ENCODE data around the gene B4GALNT1. TPM values are rescaled to one million over a fixed set of nuclear protein-coding genes. Genes with fewer than 3 reads are reported as not detected.
A peak's percentile ranks its signal among the peaks of the same experiment; 100 is the strongest.

Gene B4GALNT1
- total RNA-seq, 1 experiment from 2014 or later = 0.40 TPM

DNA sequence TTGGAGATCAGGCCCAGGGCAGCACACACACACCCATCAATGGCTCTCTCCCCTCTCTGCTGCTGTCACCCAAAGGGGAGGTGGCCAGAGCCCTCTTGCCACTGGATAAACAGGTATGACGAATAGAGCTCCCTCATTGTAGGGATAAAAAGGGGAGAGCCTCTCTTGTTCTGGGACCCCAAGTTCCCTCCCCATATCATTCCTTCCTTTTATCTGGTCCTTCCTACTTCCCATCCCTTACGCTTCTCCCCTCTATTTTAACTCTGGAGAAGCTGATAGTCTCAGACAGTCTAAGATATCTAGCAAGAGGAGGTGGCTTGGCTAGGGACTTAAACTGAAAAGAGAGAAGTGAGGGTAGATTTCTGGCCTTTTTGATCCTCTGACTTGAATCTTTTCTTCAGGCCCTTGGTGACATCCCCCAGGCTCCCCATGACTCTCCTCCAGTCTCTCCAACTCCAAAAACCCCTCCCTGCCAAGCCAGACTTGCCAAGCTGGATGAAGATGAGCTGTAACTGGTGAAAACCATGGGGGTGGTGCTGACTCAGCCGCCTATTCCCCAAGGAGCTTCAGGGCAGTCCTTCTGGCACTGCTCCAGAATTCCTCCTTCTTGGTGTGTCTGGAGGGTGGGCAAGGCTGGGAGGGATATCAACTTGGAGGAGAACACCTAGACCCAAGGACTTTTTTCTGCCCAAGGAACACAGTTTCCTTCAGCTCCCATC is 16.5 kb downstream of the B4GALNT1 start:
- ChIA-PET CTCF (interaction anchor here (0.6 to 1.4 kb wide), 2 partner anchors 32 to 42 kb away, joined by 3 to 4 read pairs; no protein-coding TSS in a partner anchor), POLR2A (interaction anchor here (0.5 to 2.0 kb wide), 4 partner anchors 10 to 128 kb away, joined by 4 to 5 read pairs (median 4); partner anchors contain the start of genes PIP4K2C and TSPAN31)
- DNase-seq (ENCODE audit: unreplicated experiment) = peak; percentile 55
- peaks cover 40% of the 10 kb centered on the region for H3K27me3 Mint-ChIP-seq (ENCODE audit: insufficient read depth, unreplicated experiment)
- TF ChIP-seq, protein P1, sequence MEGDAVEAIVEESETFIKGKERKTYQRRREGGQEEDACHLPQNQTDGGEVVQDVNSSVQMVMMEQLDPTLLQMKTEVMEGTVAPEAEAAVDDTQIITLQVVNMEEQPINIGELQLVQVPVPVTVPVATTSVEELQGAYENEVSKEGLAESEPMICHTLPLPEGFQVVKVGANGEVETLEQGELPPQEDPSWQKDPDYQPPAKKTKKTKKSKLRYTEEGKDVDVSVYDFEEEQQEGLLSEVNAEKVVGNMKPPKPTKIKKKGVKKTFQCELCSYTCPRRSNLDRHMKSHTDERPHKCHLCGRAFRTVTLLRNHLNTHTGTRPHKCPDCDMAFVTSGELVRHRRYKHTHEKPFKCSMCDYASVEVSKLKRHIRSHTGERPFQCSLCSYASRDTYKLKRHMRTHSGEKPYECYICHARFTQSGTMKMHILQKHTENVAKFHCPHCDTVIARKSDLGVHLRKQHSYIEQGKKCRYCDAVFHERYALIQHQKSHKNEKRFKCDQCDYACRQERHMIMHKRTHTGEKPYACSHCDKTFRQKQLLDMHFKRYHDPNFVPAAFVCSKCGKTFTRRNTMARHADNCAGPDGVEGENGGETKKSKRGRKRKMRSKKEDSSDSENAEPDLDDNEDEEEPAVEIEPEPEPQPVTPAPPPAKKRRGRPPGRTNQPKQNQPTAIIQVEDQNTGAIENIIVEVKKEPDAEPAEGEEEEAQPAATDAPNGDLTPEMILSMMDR (IDR thresholded peaks at IDR 0.05; ENCODE audit: unreplicated experiment) = no peak
- no peak overlapping the region for H3K4me3 Mint-ChIP-seq (ENCODE audit: unreplicated experiment)
- no peak overlapping the region for H3K27ac Mint-ChIP-seq (ENCODE audit: low read depth, unreplicated experiment)
- no TSS peak for BruUV-seq (replicated peaks)
- H3K36me3 Mint-ChIP-seq (ENCODE audit: insufficient read depth, unreplicated experiment) = no peaks in the 10 kb centered on the region
- H3K4me1 Mint-ChIP-seq (ENCODE audit: insufficient read depth, unreplicated experiment) = no peaks in the 10 kb centered on the region
- no peaks in the 10 kb centered on the region for H3K9me3 Mint-ChIP-seq (ENCODE audit: unreplicated experiment)
- intact Hi-C loops (cut with micrococcal nuclease) = no loop called here

DNA sequence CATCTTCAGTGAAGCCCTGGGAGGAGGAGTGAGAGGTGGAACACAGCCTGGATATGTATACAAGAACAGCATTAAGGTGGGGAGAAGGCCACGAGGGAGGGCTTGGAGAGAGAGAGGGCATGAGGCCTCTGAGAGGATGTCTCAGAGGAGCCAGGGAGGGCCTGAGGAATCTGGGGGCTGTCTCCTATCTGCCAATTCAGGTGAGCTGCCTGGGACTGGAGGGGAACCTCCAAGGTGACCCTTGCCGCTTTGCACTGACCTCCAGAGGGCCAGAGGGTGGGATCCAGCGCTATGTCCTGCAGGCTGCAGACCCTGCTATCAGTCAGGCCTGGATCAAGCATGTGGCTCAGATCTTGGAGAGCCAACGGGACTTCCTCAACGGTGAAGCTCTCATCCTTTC is 17.4 kb downstream of the B4GALNT1 start:
- Mint-ChIP-seq H3K27me3 (ENCODE audit: insufficient read depth, unreplicated experiment) (peaks cover 31% of the 10 kb centered on the region), H3K9me3 (ENCODE audit: unreplicated experiment) (no peaks in the 10 kb centered on the region), H3K4me1 (ENCODE audit: insufficient read depth, unreplicated experiment) (no peaks in the 10 kb centered on the region), H3K4me3 (ENCODE audit: unreplicated experiment) (no peak overlapping the region), H3K27ac (ENCODE audit: low read depth, unreplicated experiment) (no peak overlapping the region), H3K36me3 (ENCODE audit: insufficient read depth, unreplicated experiment) (no peaks in the 10 kb centered on the region)
- ChIA-PET POLR2A (interaction anchor here (0.8 to 2.0 kb wide), 2 partner anchors 9 to 129 kb away, joined by 4 to 5 read pairs; partner anchors contain the start of gene TSPAN31), CTCF (interaction anchor here (0.6 to 1.4 kb wide), 3 partner anchors 32 to 167 kb away, joined by 3 to 4 read pairs (median 3); partner anchors contain the start of gene DCTN2)
- intact Hi-C loops (cut with micrococcal nuclease) = no loop called here
- no peak for DNase-seq (ENCODE audit: unreplicated experiment)
- TF ChIP-seq, protein P1 (IDR thresholded peaks at IDR 0.05; ENCODE audit: unreplicated experiment) = no peak
- no TSS peak for BruUV-seq (replicated peaks)

DNA sequence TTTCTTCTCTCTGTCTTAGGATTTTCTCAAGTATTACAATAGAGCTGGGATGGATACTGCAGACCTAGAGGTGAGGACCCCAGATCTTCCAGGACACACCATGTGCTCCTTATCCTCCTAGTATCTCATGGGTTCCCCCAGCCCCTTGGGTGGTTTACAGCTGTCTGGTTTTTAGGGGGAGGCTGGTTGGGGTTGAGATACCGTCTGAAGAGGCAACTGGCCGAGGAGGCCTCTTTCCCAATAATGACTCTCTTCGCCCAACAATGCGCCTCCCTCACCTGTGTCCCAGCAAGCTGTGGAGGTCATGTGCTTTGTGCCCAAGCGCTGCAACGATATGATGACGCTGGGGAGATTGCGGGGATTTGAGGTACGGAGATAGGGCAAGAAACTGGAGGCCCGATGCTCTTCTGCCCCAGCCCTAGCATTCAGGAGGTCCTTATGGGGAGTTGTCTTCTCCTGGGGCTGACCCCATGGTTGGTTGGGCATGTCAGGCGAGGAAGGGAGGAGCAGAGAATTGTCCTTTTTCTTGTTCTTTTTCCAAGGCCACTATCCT is 18.0 kb downstream of the B4GALNT1 start:
- no peak overlapping the region for H3K27ac Mint-ChIP-seq (ENCODE audit: low read depth, unreplicated experiment)
- POLR2A ChIA-PET = interaction anchor here (0.7 kb wide), 1 partner anchor 23 kb away, joined by 3 read pairs; no protein-coding TSS in a partner anchor
- H3K4me1 Mint-ChIP-seq (ENCODE audit: insufficient read depth, unreplicated experiment) = no peaks in the 10 kb centered on the region
- DNase-seq (ENCODE audit: unreplicated experiment) = no peak
- peaks cover 24% of the 10 kb centered on the region for H3K27me3 Mint-ChIP-seq (ENCODE audit: insufficient read depth, unreplicated experiment)
- no TSS peak for BruUV-seq (replicated peaks)
- H3K36me3 Mint-ChIP-seq (ENCODE audit: insufficient read depth, unreplicated experiment) = no peaks in the 10 kb centered on the region
- H3K4me3 Mint-ChIP-seq (ENCODE audit: unreplicated experiment) = no peak overlapping the region
- H3K9me3 Mint-ChIP-seq (ENCODE audit: unreplicated experiment) = no peaks in the 10 kb centered on the region
- CTCF ChIA-PET = interaction anchor here (0.6 to 2.1 kb wide), 3 partner anchors 32 to 168 kb away, joined by 3 to 12 read pairs (median 3); partner anchors contain the start of gene DCTN2
- TF ChIP-seq, protein P1 (IDR thresholded peaks at IDR 0.05; ENCODE audit: unreplicated experiment) = no peak
- intact Hi-C loops (cut with micrococcal nuclease) = no loop called here
